ENCODE measurements around the gene ATP2B2.

ATP2B2 gene

DNA sequence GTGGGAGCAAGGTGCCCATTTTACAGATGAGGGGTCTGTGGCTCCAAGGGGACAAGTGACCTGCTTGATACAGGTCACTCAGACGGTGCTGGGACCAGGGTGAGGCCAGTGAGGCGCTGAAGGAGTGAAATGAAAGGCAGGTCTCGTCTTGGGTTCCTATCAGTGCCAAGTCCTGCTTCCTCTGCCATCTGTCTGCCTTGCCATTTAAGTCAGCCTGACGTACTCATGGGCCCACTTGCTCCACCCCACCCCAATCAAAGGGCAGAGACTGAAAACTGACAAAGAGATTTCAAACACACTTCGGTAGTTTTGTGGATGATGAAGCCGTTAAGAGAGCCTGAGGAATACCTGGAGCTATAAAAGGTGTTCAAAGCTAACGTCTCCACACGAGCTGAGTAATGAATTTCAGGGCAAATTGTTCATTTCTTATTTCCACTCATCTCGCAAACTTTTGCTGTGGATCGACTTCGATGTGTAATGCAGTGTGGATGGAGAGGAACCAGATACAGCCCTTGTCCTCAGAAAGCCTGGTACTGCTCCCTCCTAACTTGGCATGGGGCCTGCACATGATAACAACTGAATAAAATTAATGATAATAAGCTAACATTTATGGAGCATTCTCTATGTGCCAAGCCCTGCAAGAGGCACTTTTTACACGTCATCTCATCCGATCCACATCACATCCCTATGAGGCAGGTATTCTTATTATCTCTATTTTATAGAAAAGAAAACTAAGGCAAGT lies 36.6 kb downstream of the ATP2B2 start:
- peaks cover 7% of the 10 kb centered on the region for H3K4me1 ChIP-seq (ENCODE audit: insufficient read depth, insufficient read length)

DNA sequence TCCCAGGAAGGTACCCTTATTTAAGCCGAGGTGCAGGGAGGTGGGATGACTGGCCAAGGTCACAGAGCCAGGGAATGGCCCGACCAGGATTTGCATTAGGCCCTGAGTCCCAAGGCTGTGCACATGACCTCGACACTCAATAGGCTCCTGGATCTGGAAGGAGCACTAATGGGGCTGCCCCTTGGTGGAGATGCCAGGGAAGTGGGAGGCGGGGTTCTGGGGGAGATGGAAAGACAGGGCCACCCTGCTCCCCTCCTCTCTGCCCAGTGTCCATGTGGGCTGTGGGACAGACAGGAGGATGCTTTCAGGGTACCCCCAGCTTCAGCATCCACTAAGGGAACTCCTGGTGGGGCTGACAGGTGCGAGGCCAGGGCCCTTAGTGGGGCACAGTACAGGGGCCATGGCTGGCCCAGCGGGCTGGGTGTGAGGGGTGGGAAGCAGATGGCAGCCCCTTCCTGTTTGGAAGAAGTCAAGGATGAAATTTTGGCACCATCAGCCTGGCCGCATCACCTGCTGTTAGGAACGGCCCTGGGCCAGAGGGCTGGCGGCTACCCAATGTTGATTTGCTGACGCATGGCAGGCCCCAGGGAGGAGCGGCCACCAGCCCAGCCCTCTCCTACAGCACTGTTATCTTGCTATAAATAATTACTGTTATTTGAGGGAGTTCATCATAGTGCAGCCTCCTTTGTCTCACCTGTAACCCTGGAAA lies 37.3 kb downstream of the ATP2B2 start:
- H3K9ac ChIP-seq (ENCODE audit: insufficient read length, low read depth): no peak overlapping the region
- no peak for TF ChIP-seq ZNF274 (IDR thresholded peaks at IDR 0.05; ENCODE audit: low read depth, low read length)
- no peak for TF ChIP-seq SUZ12 (IDR thresholded peaks at IDR 0.05; ENCODE audit: extremely low read depth, insufficient read depth, insufficient read length)
- no peak for TF ChIP-seq YY1 (IDR thresholded peaks at IDR 0.05; ENCODE audit: insufficient read depth, insufficient read length)
- DNase-seq (ENCODE audit: low read depth, low spot score): no peak
- H3K4me1 ChIP-seq (ENCODE audit: insufficient read depth, insufficient read length): peaks cover 7% of the 10 kb centered on the region
- no peaks in the 10 kb centered on the region for H3K9me3 ChIP-seq (ENCODE audit: insufficient read depth, low read length)
- H3K4me3 ChIP-seq (ENCODE audit: insufficient read length, low read depth): no peak overlapping the region
- H3K36me3 ChIP-seq (ENCODE audit: insufficient read depth, insufficient read length, low read length): no peaks in the 10 kb centered on the region
- no peaks in the 10 kb centered on the region for H3K27me3 ChIP-seq (ENCODE audit: insufficient read depth, insufficient read length)

More for the DNA sequence above, 36.6 kb downstream of the ATP2B2 start:
- Histone ChIP-seq H3K36me3 (ENCODE audit: insufficient read depth, insufficient read length, low read length) (no peaks in the 10 kb centered on the region), H3K9ac (ENCODE audit: insufficient read length, low read depth) (no peak overlapping the region), H3K9me3 (ENCODE audit: insufficient read depth, low read length) (no peaks in the 10 kb centered on the region), H3K4me3 (ENCODE audit: insufficient read length, low read depth) (no peak overlapping the region), H3K27me3 (ENCODE audit: insufficient read depth, insufficient read length) (no peaks in the 10 kb centered on the region)
- DNase-seq (ENCODE audit: low read depth, low spot score): no peak
- TF ChIP-seq YY1 (IDR thresholded peaks at IDR 0.05; ENCODE audit: insufficient read depth, insufficient read length) (no peak), ZNF274 (IDR thresholded peaks at IDR 0.05; ENCODE audit: low read depth, low read length) (no peak), SUZ12 (IDR thresholded peaks at IDR 0.05; ENCODE audit: extremely low read depth, insufficient read depth, insufficient read length) (no peak)

DNA sequence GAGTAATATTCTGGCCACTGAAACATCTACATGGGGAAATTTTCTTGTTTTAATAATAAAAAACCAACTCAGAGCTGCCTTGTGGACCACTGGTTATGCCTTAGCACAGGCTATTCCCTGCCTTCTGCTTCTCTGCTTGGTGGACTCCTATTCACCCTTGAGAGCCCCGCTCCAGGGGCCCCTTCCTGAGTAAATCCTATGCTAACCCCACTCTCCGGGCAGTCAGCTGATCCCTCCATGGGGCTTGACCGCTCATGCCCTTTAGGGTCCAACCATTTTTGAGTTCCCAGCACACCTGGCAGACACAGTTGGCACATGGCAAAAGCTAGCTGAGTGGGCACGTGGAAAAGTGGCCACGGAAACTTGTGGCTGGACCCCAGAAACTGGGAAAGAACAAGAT lies 38.2 kb downstream of the ATP2B2 start:
- no peaks in the 10 kb centered on the region for H3K36me3 ChIP-seq (ENCODE audit: insufficient read depth, insufficient read length, low read length)
- peaks cover 3% of the 10 kb centered on the region for H3K27me3 ChIP-seq (ENCODE audit: insufficient read depth, insufficient read length)
- no peak overlapping the region for H3K4me3 ChIP-seq (ENCODE audit: insufficient read length, low read depth)
- no peak for DNase-seq (ENCODE audit: low read depth, low spot score)
- no peaks in the 10 kb centered on the region for H3K9me3 ChIP-seq (ENCODE audit: insufficient read depth, low read length)
- TF ChIP-seq YY1 (IDR thresholded peaks at IDR 0.05; ENCODE audit: insufficient read depth, insufficient read length): no peak
- TF ChIP-seq ZNF274 (IDR thresholded peaks at IDR 0.05; ENCODE audit: low read depth, low read length): no peak
- no peak for TF ChIP-seq SUZ12 (IDR thresholded peaks at IDR 0.05; ENCODE audit: extremely low read depth, insufficient read depth, insufficient read length)
- H3K9ac ChIP-seq (ENCODE audit: insufficient read length, low read depth): no peak overlapping the region
- peaks cover 6% of the 10 kb centered on the region for H3K4me1 ChIP-seq (ENCODE audit: insufficient read depth, insufficient read length)

DNA sequence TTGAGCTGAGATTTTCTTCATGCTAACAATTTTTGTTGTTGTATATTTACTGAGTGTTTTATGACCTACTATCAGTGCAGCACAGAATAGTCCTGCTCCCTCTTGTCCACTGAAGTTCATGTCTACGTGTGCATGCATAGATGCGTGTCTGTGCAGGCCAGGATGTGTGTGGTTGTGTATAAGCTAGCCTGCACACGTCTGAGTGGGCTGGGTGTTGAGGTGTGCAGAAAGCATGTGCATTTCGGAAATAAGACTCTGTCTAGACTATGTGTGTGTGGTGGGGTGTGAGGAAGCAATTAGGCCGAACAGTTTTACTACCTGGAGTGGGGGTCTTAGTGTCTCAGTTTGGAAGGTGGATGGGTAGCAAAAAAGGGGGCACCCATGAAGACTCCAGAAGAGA lies 39.2 kb downstream of the ATP2B2 start:
- TF ChIP-seq SUZ12 (IDR thresholded peaks at IDR 0.05; ENCODE audit: extremely low read depth, insufficient read depth, insufficient read length): no peak
- TF ChIP-seq ZNF274 (IDR thresholded peaks at IDR 0.05; ENCODE audit: low read depth, low read length): no peak
- TF ChIP-seq YY1 (IDR thresholded peaks at IDR 0.05; ENCODE audit: insufficient read depth, insufficient read length): no peak
- Histone ChIP-seq H3K4me1 (ENCODE audit: insufficient read depth, insufficient read length) (peaks cover 4% of the 10 kb centered on the region), H3K36me3 (ENCODE audit: insufficient read depth, insufficient read length, low read length) (no peaks in the 10 kb centered on the region), H3K9me3 (ENCODE audit: insufficient read depth, low read length) (no peaks in the 10 kb centered on the region), H3K27me3 (ENCODE audit: insufficient read depth, insufficient read length) (peaks cover 9% of the 10 kb centered on the region), H3K9ac (ENCODE audit: insufficient read length, low read depth) (no peak overlapping the region), H3K4me3 (ENCODE audit: insufficient read length, low read depth) (no peak overlapping the region)
- no peak for DNase-seq (ENCODE audit: low read depth, low spot score)

DNA sequence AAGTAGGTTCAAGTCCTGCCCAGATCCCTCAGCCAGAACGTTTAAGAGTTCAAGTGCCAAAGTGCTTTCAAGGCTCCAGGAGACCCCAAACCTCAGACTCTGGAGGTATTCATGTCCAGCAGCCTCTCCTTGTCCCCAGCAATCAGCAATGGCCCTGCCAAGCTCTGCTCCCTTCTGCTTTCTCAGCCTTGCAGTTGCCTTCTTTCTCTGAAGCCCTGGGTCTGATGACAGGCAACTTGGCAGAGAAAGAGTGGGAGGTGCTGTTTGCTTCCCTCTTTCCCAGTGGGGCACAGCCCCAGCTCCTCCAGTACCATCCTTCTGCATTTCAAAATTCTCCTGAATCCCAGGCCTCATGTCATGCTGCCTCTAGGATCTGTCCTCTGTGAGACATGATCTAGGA lies 40.2 kb downstream of the ATP2B2 start:
- H3K9ac ChIP-seq (ENCODE audit: insufficient read length, low read depth): no peak overlapping the region
- no peaks in the 10 kb centered on the region for H3K4me1 ChIP-seq (ENCODE audit: insufficient read depth, insufficient read length)
- H3K27me3 ChIP-seq (ENCODE audit: insufficient read depth, insufficient read length): peaks cover 12% of the 10 kb centered on the region
- no peak overlapping the region for H3K4me3 ChIP-seq (ENCODE audit: insufficient read length, low read depth)
- DNase-seq (ENCODE audit: low read depth, low spot score): no peak
- H3K9me3 ChIP-seq (ENCODE audit: insufficient read depth, low read length): no peaks in the 10 kb centered on the region
- H3K36me3 ChIP-seq (ENCODE audit: insufficient read depth, insufficient read length, low read length): no peaks in the 10 kb centered on the region
- TF ChIP-seq YY1 (IDR thresholded peaks at IDR 0.05; ENCODE audit: insufficient read depth, insufficient read length) (no peak), SUZ12 (IDR thresholded peaks at IDR 0.05; ENCODE audit: extremely low read depth, insufficient read depth, insufficient read length) (no peak), ZNF274 (IDR thresholded peaks at IDR 0.05; ENCODE audit: low read depth, low read length) (no peak)

DNA sequence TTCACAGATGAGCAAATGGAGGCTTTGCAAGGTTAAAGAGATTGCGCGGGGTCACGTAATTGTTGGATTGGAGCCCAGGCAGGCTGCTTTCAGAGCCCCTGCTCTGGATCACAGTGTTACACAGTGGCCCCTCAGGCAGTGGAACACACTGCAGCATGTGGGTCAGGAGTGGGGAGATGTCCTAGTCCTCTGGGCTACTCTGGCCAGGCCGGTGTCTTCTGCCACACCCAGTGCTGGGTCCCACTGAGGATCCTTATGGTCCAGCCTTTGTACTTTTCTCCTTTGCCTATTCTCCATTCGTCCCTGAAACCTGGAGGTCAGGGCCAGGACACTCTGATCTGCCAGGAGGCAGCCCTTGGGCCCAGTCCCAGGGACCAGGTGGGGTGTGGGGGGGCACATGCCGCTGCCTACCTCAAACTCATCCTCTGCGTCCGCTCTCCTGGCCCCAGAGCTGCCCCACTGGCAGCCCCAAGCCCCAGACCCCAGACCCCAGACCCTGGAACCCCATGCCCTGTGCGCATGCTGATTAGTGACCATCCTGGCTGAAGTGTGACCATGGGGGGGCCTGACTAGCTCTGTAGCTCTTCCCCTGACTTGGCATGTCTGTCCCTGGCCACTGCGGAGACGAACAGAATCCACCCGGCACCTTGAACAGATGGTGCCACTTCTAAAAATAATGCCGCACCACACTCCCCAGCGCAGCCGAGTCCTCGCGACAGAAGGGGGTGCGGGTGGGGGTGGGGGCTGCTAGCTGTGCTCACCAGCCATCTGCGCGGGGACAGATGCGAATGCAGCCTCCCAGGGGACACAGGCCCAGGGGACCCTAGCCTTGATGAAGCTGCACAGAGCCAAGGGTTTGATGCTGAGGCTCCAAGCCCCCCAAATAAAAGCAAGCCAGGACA lies 41.6 kb downstream of the ATP2B2 start:
- Histone ChIP-seq H3K4me1 (ENCODE audit: insufficient read depth, insufficient read length) (no peaks in the 10 kb centered on the region), H3K36me3 (ENCODE audit: insufficient read depth, insufficient read length, low read length) (no peaks in the 10 kb centered on the region), H3K27me3 (ENCODE audit: insufficient read depth, insufficient read length) (peaks cover 14% of the 10 kb centered on the region), H3K9me3 (ENCODE audit: insufficient read depth, low read length) (no peaks in the 10 kb centered on the region), H3K9ac (ENCODE audit: insufficient read length, low read depth) (no peak overlapping the region), H3K4me3 (ENCODE audit: insufficient read length, low read depth) (no peak overlapping the region)
- no peak for DNase-seq (ENCODE audit: low read depth, low spot score)
- TF ChIP-seq YY1 (IDR thresholded peaks at IDR 0.05; ENCODE audit: insufficient read depth, insufficient read length) (no peak), SUZ12 (IDR thresholded peaks at IDR 0.05; ENCODE audit: extremely low read depth, insufficient read depth, insufficient read length) (no peak), ZNF274 (IDR thresholded peaks at IDR 0.05; ENCODE audit: low read depth, low read length) (no peak)
